Measurements from ENCODE around the gene RO60.

Gene RO60

DNA sequence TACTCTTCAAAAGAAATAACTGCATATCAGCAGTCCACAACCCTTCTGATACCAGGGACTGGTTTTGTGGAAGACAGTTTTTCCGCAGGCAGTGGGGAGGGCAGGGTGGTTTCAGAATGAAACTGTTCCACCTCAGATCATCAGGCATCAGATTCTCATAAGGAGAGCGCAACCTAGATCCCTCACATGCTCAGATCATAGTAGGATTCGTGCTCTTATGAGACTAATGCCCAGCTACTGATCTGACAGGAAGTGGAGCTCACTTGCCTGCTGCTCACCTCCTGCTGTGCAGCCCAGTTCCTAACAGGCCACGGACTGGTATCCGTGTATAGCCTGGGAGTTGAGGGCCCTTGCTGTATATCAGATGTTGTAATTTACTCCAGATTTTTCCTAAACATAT lies 11.5 kb downstream of the RO60 start:
- FAIRE-seq (peak; percentile 96), DNase-seq (ENCODE audit: insufficient read length, low spot score) (no peak)
- no peak for TF ChIP-seq POLR2A (IDR thresholded peaks at IDR 0.05; ENCODE audit: low read depth, low read length)

DNA sequence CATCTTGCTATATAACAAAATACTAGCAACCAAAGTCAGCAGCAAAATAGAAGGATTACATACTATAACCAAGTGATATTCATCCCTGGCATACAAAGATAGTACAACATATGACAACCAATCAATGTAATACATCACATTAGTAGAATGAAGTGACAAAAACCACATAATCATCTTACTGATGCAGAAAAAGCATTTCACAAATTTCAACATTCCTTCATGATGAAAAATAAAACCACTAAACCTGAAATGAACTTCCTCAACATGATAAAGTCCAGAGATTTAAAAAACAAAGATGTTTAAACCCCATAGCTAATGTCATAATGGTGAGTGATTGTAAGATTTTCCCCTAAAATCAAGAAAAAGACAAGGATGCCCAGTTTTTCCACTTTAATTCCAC lies 18.6 kb downstream of the RO60 start:
- DNase-seq (ENCODE audit: insufficient read length, low spot score), result no peak
- no peak for FAIRE-seq
- TF ChIP-seq POLR2A (IDR thresholded peaks at IDR 0.05; ENCODE audit: low read depth, low read length), result no peak

DNA sequence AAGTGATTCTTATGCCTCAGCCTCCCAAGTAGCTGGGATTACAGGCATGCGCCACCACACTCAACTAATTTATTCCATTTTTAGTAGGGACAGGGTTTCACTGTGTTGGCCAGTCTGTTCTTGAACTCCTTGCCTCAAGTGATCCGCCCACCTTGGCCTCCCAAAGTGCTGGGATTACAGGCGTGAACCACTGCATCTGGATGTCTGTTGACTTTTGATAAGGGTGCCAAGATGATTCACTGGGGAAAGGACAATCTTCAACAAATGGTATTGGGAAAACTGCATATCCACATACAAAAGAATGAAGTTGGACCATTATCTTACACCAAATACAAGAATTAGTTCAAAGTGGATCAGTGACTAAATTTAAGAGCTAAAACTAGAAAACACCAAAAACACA lies 19.8 kb downstream of the RO60 start:
- no peak for TF ChIP-seq POLR2A (IDR thresholded peaks at IDR 0.05; ENCODE audit: low read depth, low read length)
- no peak for DNase-seq (ENCODE audit: insufficient read length, low spot score)
- FAIRE-seq, result no peak

GRCh38 chr1:193083365-193084088 lies 24.1 kb downstream of the RO60 start:
- TF ChIP-seq POLR2A (IDR thresholded peaks at IDR 0.05; ENCODE audit: low read depth, low read length), result no peak
- FAIRE-seq (no peak), DNase-seq (ENCODE audit: insufficient read length, low spot score) (no peak)

DNA sequence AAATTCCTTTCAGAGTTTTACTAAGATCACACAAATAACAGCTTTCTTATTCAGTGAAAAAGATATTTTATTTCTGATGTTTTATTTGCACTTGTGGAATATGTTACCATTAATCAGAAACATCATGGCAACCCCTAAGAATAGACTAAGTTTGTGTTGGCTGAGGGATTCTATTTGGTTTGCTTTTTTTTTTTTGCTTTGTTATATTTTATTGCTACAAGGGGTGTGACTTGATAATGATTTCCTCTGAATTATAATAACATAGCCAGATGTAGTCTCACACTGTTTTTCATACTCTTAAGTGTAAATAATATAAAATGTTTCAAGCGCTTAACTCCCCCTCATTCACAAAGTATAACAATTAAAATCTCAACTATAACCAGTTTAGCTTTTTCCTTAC lies 25.9 kb downstream of the RO60 start:
- DNase-seq (ENCODE audit: insufficient read length, low spot score) (no peak), FAIRE-seq (no peak)
- TF ChIP-seq POLR2A (IDR thresholded peaks at IDR 0.05; ENCODE audit: low read depth, low read length), result no peak

DNA sequence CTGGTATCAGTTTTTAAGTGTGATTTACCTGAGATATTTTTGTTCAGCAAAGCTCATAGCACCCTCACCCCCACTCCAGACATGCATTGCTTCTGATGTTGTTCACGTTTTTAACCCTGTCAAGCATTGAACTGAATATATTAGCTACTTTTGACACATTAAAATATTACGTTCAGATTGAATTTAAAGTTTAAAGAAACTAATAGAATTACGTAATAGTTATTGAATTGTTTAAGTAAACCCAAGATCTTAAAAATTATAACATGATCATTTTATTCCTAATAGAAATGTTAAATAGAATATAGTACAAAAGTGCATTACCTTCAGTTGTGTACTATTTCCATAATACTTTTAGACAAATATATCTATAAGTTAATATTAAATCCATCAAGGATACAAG lies 26.9 kb downstream of the RO60 start:
- no peak for TF ChIP-seq POLR2A (IDR thresholded peaks at IDR 0.05; ENCODE audit: low read depth, low read length)
- FAIRE-seq, result no peak
- DNase-seq (ENCODE audit: insufficient read length, low spot score), result no peak

- FAIRE-seq, result no peak
- TF ChIP-seq POLR2A (IDR thresholded peaks at IDR 0.05; ENCODE audit: low read depth, low read length), result no peak
Observed at GRCh38 chr1:193087893-193088292, 28.5 kb downstream of the RO60 start.

GRCh38 chr1:193090865-193091264 lies 31.5 kb downstream of the RO60 start:
- no peak for TF ChIP-seq POLR2A (IDR thresholded peaks at IDR 0.05; ENCODE audit: low read depth, low read length)

More at GRCh38 chr1:193087893-193088292, 28.5 kb downstream of the RO60 start:
- DNase-seq (ENCODE audit: insufficient read length, low spot score), result no peak

GRCh38 chr1:193094112-193094511 lies 34.7 kb downstream of the RO60 start:
- FAIRE-seq, result no peak

More at GRCh38 chr1:193090865-193091264, 31.5 kb downstream of the RO60 start:
- FAIRE-seq (no peak), DNase-seq (ENCODE audit: insufficient read length, low spot score) (no peak)

DNA sequence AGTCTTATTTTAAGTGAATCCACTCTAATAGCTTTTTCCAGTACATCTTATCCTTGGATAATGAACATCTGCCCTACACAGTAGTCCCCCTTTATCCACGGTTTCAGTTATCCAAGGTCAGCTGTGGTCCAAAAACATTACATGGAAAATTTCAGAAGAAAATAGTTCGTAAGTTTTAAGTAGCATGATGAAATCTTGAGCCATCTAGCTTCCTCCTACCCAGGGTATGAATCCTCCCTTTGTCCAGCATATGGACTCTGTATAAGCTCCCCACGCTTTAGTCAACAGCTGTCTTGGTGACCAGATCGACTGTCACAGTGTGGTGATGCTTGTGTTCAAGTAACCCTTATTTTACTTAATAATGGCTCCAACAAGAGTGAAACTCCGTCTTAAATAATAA lies 43.2 kb downstream of the RO60 start:
- FAIRE-seq (no peak), DNase-seq (ENCODE audit: insufficient read length, low spot score) (no peak)
- no peak for TF ChIP-seq POLR2A (IDR thresholded peaks at IDR 0.05; ENCODE audit: low read depth, low read length)

More at GRCh38 chr1:193094112-193094511, 34.7 kb downstream of the RO60 start:
- no peak for DNase-seq (ENCODE audit: insufficient read length, low spot score)
- no peak for TF ChIP-seq POLR2A (IDR thresholded peaks at IDR 0.05; ENCODE audit: low read depth, low read length)

GRCh38 chr1:193103759-193104501 lies 44.5 kb downstream of the RO60 start:
- no peak for DNase-seq (ENCODE audit: insufficient read length, low spot score)
- no peak for FAIRE-seq
- no peak for TF ChIP-seq POLR2A (IDR thresholded peaks at IDR 0.05; ENCODE audit: low read depth, low read length)

DNA sequence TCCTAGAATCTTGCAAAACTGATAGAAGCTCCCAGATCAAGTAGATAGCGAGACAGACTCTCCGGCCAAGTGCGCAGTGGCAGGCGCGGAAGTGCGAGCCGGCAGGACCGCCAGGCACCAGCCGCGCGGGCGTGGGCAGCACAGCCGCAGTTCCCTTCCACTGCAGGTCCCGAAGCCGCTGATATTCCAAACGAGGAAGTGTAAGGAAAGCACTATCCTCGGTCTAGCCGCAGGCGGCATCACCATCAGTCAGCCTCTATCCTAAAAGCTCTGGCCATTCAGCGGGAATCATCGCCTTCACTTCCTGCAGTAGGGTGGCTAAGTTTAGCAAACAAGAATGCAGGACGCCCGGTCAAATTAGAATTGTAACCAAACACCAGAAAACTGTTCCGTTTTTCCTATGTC lies 45.1 kb downstream of the RO60 start:
- FAIRE-seq, result no peak
- TF ChIP-seq POLR2A (IDR thresholded peaks at IDR 0.05; ENCODE audit: low read depth, low read length), result no peak; the same call in 1 of the 2 replicates
- peak; percentile 26 for DNase-seq (ENCODE audit: insufficient read length, low spot score)

DNA sequence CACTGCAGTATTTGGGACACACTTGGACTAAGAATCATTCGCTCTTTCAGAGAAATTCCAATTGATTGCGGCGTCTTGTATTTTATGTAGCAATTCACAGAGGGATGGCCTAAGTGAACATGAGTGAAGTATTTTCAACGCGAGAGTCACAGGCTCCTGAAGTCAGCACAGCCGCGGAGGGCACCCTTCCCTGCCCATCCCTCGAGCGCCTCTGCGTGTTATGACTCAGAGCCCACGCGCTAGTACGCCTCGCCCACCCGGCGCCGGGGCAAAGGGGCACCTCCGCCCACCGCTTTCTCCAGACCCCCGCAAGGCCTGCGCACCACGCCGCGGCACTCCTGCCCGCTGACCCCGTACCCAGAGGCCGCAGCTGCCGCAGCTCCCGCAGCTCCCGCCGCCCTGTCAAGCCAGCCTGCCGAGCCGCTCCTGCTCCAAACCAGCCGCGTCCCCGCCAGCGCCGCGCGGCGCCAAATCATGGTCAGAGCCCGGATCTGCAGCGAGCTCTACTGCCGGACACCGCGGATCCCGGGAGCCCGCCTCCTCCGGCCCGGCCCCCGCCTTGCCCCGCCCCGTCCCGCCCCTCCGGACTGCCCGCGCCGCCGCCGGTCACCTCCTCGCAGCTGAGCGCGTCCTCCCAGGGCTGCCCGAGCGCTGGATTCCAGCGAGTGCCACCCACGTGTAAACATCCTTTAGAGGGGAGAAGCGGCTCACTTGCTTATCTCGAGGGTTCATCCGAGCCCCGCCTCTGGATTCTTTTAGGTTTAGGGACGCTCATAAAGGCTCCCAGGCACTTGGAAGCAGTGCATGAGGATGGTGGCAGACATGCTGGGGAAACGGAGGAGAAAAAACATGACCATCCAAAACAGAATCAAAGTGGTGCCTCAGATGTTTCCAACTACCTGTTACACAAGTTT lies 45.8 kb downstream of the RO60 start, which contains the start of gene GLRX2:
Gene GLRX2, minus strand, starts transcription at position 508 of the 914 bp plus-strand sequence. Its CDS starts 32 bp downstream, at position 476.
- DNase-seq (ENCODE audit: insufficient read length, low spot score) (peak; percentile 80), FAIRE-seq (no peak)
- TF ChIP-seq POLR2A (IDR thresholded peaks at IDR 0.05; ENCODE audit: low read depth, low read length), result peak; percentile 94

- no peak for FAIRE-seq
- DNase-seq (ENCODE audit: insufficient read length, low spot score), result no peak
- no peak for TF ChIP-seq POLR2A (IDR thresholded peaks at IDR 0.05; ENCODE audit: low read depth, low read length)
Observed at GRCh38 chr1:193105821-193106177, 46.4 kb downstream of the RO60 start.
